ENCODE results near the gene ARHGAP4.

Gene ARHGAP4

DNA sequence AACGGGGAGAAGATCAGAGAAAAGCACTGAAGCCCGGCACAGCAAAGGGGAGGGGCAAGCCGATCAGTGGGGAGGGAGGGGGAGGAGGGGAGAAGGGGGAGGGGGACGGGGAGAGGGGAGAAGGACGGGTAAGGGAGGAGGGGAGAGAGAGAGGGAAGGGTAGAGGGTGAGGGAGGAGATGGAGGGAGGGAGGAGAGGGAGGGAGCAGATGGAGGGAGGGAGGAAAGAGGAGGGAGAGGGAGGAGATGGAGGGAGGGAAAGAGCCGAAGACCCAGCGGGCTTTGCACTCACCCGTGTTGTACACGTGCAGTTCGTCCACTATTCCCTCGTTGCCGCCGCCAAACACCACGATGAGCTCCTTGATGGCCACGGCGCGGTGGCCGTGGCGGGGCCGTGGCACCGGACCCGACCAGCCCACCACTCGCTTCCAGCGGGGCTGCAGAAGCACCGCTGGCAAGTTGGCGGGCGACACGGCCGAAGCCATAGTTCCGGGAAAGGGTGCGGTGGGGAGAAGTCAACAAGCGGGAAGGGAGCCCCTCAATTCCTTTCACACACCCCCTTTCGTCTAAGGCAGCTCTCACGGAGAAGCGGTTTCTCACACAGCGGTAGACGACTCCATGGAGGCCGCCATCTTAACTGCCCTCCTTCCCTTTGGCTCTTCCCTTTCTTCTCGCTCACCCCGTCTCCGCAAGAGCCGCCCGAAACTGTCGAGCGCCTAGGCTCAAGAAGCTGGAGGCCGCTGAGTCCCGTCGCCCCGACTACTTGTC is 44.5 kb upstream of the ARHGAP4 start:
- TF ChIP-seq POU2F2 (IDR thresholded peaks at IDR 0.05; ENCODE audit: low read depth, low read length) (no peak), SPI1 (IDR thresholded peaks at IDR 0.05; ENCODE audit: low read depth, low read length) (no peak), PAX5 (IDR thresholded peaks at IDR 0.05; ENCODE audit: insufficient read depth, low read length, severe bottlenecking) (no peak), POLR2AphosphoS5 (IDR thresholded peaks at IDR 0.05; ENCODE audit: low read depth, low read length) (no peak; the same call in 1 of the 2 replicates), POLR2A (IDR thresholded peaks at IDR 0.05; ENCODE audit: low read depth, low read length) (no peak), TAF1 (IDR thresholded peaks at IDR 0.05; ENCODE audit: low read depth, low read length) (no peak)
- FAIRE-seq (no peak), DNase-seq (ENCODE audit: insufficient read length, low spot score) (no peak)

DNA sequence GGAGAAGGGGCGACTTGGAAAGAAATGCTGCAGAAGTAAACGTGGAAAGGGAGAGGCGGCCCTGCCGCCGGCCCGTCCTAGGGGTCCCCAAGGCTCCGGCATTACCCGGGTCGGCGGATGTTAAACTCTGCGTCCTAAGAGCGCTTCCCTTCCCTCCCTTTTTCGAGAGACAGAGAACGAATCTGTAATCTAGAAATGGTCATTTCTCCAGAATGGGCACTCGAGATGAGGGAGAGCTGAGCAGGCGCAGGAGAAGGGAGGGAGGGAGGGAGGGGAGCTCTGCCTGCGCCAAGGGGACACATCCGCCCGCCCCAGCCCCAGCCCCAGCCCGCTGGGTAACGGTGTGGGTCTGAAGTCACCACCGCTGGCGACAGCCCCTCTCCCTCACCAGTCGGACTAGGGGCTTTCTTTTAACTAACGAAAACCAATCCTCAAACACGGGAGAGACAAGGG is 43.9 kb upstream of the ARHGAP4 start:
- FAIRE-seq (peak; percentile 20), DNase-seq (ENCODE audit: insufficient read length, low spot score) (no peak)
- TF ChIP-seq POLR2A (IDR thresholded peaks at IDR 0.05; ENCODE audit: low read depth, low read length): no peak
- no peak for TF ChIP-seq SPI1 (IDR thresholded peaks at IDR 0.05; ENCODE audit: low read depth, low read length)
- TF ChIP-seq POLR2AphosphoS5 (IDR thresholded peaks at IDR 0.05; ENCODE audit: low read depth, low read length): no peak
- no peak for TF ChIP-seq POU2F2 (IDR thresholded peaks at IDR 0.05; ENCODE audit: low read depth, low read length)
- TF ChIP-seq TAF1 (IDR thresholded peaks at IDR 0.05; ENCODE audit: low read depth, low read length): no peak
- no peak for TF ChIP-seq PAX5 (IDR thresholded peaks at IDR 0.05; ENCODE audit: insufficient read depth, low read length, severe bottlenecking)

DNA sequence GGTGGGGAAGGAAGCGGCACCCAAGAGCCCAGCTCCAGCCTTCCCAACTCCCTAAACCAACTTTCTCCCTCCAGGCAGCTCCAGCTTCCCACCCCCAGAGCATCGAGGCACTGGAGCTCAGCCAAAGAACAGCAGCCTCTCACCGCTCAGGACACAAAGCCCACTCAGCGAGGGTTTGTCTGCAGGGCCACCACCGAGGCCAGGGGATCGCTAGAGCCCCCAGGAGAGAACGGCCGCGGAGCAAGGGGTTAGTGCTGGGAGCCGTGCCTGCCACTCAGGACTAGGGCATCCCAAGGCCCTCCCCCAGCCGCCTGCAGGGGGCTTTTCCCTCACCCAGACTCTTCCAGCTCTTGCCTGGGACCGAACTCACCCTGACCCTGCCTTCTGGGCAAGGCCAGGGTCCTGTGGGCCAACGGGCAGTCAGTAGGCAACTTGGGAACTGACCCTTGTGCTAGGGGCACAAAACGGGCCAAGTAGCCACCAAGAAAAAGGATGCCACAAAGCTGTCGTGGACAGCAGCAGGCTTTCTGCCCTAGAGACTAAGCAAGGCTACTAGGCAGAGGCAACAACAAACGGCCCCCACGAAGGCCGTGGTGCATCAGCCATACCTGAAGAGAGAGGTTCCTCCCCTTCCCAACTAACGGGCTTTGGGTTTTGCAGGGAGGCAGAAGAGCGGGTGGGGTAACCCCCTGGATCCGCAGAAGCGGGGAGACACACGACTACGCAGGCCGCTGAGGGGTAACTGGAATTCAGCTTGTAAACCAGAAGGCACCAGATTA is 43.2 kb upstream of the ARHGAP4 start:
- FAIRE-seq (peak; percentile 38), DNase-seq (ENCODE audit: insufficient read length, low spot score) (no peak)
- TF ChIP-seq POLR2AphosphoS5 (IDR thresholded peaks at IDR 0.05; ENCODE audit: low read depth, low read length) (no peak), POU2F2 (IDR thresholded peaks at IDR 0.05; ENCODE audit: low read depth, low read length) (no peak), POLR2A (IDR thresholded peaks at IDR 0.05; ENCODE audit: low read depth, low read length) (no peak), PAX5 (IDR thresholded peaks at IDR 0.05; ENCODE audit: insufficient read depth, low read length, severe bottlenecking) (no peak), TAF1 (IDR thresholded peaks at IDR 0.05; ENCODE audit: low read depth, low read length) (no peak), SPI1 (IDR thresholded peaks at IDR 0.05; ENCODE audit: low read depth, low read length) (no peak)

- TF ChIP-seq SPI1 (IDR thresholded peaks at IDR 0.05; ENCODE audit: low read depth, low read length) (no peak), POLR2A (IDR thresholded peaks at IDR 0.05; ENCODE audit: low read depth, low read length) (no peak), POLR2AphosphoS5 (IDR thresholded peaks at IDR 0.05; ENCODE audit: low read depth, low read length) (no peak), TAF1 (IDR thresholded peaks at IDR 0.05; ENCODE audit: low read depth, low read length) (no peak), POU2F2 (IDR thresholded peaks at IDR 0.05; ENCODE audit: low read depth, low read length) (no peak), PAX5 (IDR thresholded peaks at IDR 0.05; ENCODE audit: insufficient read depth, low read length, severe bottlenecking) (no peak)
- DNase-seq (ENCODE audit: insufficient read length, low spot score) (no peak), FAIRE-seq (peak; percentile 86)
Observed at GRCh38 chrX:153968754-153969124, 42.7 kb upstream of the ARHGAP4 start.

DNA sequence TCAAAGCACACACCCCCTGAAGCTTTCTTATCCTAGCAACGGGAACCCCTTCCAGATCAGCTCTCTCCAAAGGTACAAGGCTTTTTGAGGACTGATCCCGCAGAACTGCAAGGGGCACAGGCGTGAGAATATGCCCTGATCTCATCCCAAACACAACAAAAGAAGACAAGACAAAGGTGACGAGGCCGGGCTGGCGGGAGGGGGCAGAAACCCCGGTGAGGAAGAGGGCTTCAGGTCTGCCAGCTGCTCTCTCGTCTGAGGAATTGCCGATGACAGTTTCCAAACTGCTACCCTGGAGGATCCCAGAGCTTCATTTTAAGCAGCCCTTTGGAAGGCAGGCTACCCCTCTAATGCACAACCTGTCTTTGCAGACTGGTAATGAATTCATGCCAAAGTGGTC is 42.2 kb upstream of the ARHGAP4 start:
- DNase-seq (ENCODE audit: insufficient read length, low spot score) (no peak), FAIRE-seq (peak; percentile 23)
- TF ChIP-seq POLR2A (IDR thresholded peaks at IDR 0.05; ENCODE audit: low read depth, low read length): no peak
- no peak for TF ChIP-seq POLR2AphosphoS5 (IDR thresholded peaks at IDR 0.05; ENCODE audit: low read depth, low read length)
- TF ChIP-seq TAF1 (IDR thresholded peaks at IDR 0.05; ENCODE audit: low read depth, low read length): no peak
- no peak for TF ChIP-seq SPI1 (IDR thresholded peaks at IDR 0.05; ENCODE audit: low read depth, low read length)
- no peak for TF ChIP-seq PAX5 (IDR thresholded peaks at IDR 0.05; ENCODE audit: insufficient read depth, low read length, severe bottlenecking)
- no peak for TF ChIP-seq POU2F2 (IDR thresholded peaks at IDR 0.05; ENCODE audit: low read depth, low read length)

DNA sequence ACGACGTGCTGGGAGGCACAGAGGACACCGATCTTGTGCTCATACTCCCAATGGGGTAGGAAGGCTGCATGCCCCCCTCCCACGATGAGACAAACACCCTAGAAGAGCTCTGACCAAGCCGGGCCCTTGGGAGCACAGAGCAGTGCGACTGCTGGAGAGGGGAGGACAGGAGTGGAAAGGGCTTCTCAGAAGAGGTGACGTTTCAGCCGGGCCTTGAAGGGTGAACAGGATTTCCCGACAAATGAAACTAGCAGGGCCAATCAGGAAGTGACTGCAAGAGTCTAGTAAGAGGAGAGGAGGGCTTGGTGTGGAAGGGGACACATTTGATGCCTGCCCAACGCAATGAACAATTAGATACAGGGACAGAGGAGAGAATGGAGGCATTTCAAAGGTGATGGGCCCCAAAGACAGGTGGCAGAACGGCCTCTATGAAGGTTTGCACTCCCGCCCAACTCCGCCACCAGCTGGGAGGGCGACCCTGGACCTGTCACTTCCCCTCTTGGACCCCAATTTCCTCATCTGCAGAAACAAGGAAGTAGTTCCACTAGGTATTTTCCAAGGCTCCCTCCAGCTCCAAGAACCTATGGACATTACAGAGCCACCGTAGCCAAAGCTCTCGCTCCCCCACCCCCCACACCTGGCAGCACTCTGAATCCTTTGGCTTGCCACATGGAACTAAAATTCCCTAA is 41.6 kb upstream of the ARHGAP4 start:
- FAIRE-seq (peak; percentile 96), DNase-seq (ENCODE audit: insufficient read length, low spot score) (no peak)
- no peak for TF ChIP-seq SPI1 (IDR thresholded peaks at IDR 0.05; ENCODE audit: low read depth, low read length)
- no peak for TF ChIP-seq POLR2A (IDR thresholded peaks at IDR 0.05; ENCODE audit: low read depth, low read length)
- no peak for TF ChIP-seq POLR2AphosphoS5 (IDR thresholded peaks at IDR 0.05; ENCODE audit: low read depth, low read length)
- TF ChIP-seq POU2F2 (IDR thresholded peaks at IDR 0.05; ENCODE audit: low read depth, low read length): no peak
- no peak for TF ChIP-seq PAX5 (IDR thresholded peaks at IDR 0.05; ENCODE audit: insufficient read depth, low read length, severe bottlenecking)
- TF ChIP-seq TAF1 (IDR thresholded peaks at IDR 0.05; ENCODE audit: low read depth, low read length): no peak

DNA sequence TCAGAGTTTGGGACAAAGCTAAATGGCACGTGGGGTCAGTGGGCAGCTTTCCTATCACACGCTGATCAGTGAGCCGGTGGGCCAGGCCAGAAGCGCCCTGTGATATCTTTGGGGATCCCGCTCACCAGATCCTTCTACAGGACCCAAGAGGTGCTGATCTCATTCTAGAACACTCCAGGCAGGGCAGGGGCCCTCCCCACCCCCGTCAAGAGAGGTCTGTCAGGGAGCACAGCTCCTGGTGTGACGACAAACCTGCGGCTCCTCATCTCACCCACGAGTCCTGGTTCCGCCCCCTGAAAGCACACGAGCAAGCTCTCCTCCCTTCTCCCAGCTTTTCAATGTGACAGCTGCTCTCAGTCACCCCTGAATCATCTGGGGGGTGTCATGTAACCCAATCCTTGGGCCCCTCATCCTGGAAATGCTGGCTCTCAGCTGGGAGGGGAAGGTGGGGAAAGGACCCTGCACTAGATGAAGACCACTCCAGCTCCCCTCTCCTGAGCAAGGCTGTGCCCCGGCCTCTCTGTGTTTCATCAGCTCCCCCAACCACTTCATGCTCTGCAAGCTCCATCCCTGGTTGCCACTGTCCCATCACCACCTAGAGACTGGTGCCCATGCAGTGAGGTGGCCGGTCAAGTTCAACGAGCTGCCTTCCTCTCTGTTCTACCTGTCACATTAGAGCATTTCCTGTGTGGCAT is 40.9 kb upstream of the ARHGAP4 start:
- FAIRE-seq (no peak), DNase-seq (ENCODE audit: insufficient read length, low spot score) (no peak)
- TF ChIP-seq SPI1 (IDR thresholded peaks at IDR 0.05; ENCODE audit: low read depth, low read length) (no peak), POLR2AphosphoS5 (IDR thresholded peaks at IDR 0.05; ENCODE audit: low read depth, low read length) (peak; percentile 37; the same call in 1 of the 2 replicates), PAX5 (IDR thresholded peaks at IDR 0.05; ENCODE audit: insufficient read depth, low read length, severe bottlenecking) (no peak)

DNA sequence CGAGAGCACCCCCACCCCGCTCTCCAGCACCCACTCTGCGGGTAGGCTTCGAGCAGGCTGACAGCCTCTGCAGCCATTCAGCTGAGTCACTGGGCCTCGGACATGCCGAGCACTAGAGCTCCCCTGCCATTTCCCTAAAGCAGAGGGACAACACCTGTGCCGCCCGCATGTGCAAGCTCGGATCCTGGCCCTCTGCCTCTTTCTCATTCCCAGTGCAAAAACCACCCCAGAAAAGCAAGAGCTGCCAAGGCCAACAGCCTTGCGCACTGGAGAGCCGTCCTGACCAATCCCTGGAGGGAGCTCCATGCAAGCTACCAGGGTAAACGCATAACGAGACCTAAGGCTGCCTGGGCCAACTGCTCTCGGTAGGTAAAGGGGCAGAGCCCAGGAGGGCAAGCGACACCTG is 40.2 kb upstream of the ARHGAP4 start:
- no peak for TF ChIP-seq POU2F2 (IDR thresholded peaks at IDR 0.05; ENCODE audit: low read depth, low read length)
- no peak for TF ChIP-seq POLR2AphosphoS5 (IDR thresholded peaks at IDR 0.05; ENCODE audit: low read depth, low read length)
- no peak for TF ChIP-seq POLR2A (IDR thresholded peaks at IDR 0.05; ENCODE audit: low read depth, low read length)
- no peak for TF ChIP-seq SPI1 (IDR thresholded peaks at IDR 0.05; ENCODE audit: low read depth, low read length)
- no peak for TF ChIP-seq TAF1 (IDR thresholded peaks at IDR 0.05; ENCODE audit: low read depth, low read length)
- no peak for TF ChIP-seq PAX5 (IDR thresholded peaks at IDR 0.05; ENCODE audit: insufficient read depth, low read length, severe bottlenecking)
- DNase-seq (ENCODE audit: insufficient read length, low spot score): no peak
- no peak for FAIRE-seq
